Activated CD4-positive, alpha-beta memory T cell treated with anti-CD3 and anti-CD28 coated beads for 36 hours (primary cell): Measurements from ENCODE around the gene RSU1. TPM values are rescaled to one million over a fixed set of nuclear protein-coding genes. Genes with fewer than 3 reads are reported as not detected.

Source experiments
- CTCF ChIA-PET: fragments of 350-600 bp; sonication (Branson Sonifier 250); formaldehyde crosslinking; loops from one replicate; lab custom pipeline; 2021; ENCODE audit warnings: antibody characterized with exemption, inconsistent platforms; lab: Charles Lee
- POLR2A ChIA-PET: fragments of 350-600 bp; sonication (Branson Sonifier 250); formaldehyde crosslinking; loops from one replicate; lab custom pipeline; 2021; ENCODE audit warnings: antibody characterized with exemption; lab: Charles Lee
- DNase-seq: peaks from one replicate; pipeline ENCODE4 v3.0.0-alpha.2; 2020
- H3K27ac Mint-ChIP-seq: one replicate; pipeline ENCODE4 v1.8.0; 2021; ENCODE audit warnings: mixed read lengths
- H3K27me3 Mint-ChIP-seq: one replicate; pipeline ENCODE4 v1.8.0; 2021; ENCODE audit warnings: mixed read lengths
- H3K36me3 Mint-ChIP-seq: one replicate; pipeline ENCODE4 v1.8.0; 2021; ENCODE audit warnings: mixed read lengths
- H3K4me1 Mint-ChIP-seq: one replicate; pipeline ENCODE4 v1.8.0; 2021; ENCODE audit warnings: low read depth, mixed read lengths
- H3K4me3 Mint-ChIP-seq: one replicate; pipeline ENCODE4 v1.8.0; 2021; ENCODE audit warnings: mild to moderate bottlenecking, mixed read lengths
- H3K9me3 Mint-ChIP-seq: one replicate; pipeline ENCODE4 v1.8.0; 2021; ENCODE audit warnings: mixed read lengths
- intact Hi-C: fragments of 100-400 bp; cut with micrococcal nuclease; formaldehyde crosslinking; loops from one replicate; pipeline ENCODE4 v1.15.1; 2023
- total RNA-seq, 2 experiments: library from RNA; stranded (reverse); gene quantifications; one replicate each; pipeline ENCODE4 v1.2.3, GENCODE V29; 2021

The RSU1 gene
- total RNA-seq, 2 experiments from 2014 or later, result 60.6 to 61.9 TPM

DNA sequence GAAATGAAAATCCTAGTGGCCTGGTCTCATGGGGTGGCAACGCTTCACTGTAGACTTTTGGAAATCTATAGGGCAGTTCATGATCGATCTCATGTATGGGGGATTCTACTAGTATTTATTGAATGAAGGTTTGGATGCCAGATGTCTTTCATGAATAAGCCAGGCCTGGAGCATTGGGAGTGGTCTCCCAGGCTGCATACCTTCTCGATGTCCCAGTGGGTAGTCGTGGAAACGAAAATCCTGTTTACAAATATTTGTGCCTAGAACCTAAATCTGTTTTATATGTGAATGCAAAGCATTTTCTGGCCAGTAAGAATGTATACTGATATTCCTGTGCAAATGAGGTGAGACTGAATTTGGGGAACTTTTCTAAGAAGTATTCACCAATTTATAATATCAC is 190.5 kb downstream of the RSU1 start:
- CTCF ChIA-PET, result no interaction called here
- DNase-seq, result no peak
- H3K4me3 Mint-ChIP-seq, result no peak overlapping the region
- peaks cover 15% of the 10 kb centered on the region for H3K9me3 Mint-ChIP-seq
- intact Hi-C loops, result no loop called here
- peaks cover 37% of the 10 kb centered on the region for H3K36me3 Mint-ChIP-seq
- no peak overlapping the region for H3K27ac Mint-ChIP-seq
- H3K4me1 Mint-ChIP-seq, result no peaks in the 10 kb centered on the region
- H3K27me3 Mint-ChIP-seq, result no peaks in the 10 kb centered on the region
- POLR2A ChIA-PET, result no interaction called here

DNA sequence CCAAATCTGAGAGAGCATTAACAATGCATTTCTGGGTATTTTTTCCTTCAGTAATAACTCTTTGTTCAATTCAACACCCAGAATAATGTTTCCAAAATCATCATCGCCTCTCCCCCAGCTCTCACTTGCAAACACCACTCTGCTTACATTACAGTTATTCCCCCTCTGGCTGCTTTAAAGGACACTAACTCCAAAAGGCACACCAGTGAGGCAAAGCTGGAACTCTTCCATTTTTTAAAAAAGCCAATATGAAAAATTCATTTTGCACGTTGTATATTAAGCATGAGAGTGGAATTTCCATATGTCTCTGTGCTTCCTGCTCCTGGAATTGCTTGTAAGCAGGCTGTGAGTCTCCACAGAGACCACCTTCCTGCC is 204.3 kb downstream of the RSU1 start:
- Mint-ChIP-seq H3K36me3 (peaks cover 30% of the 10 kb centered on the region), H3K9me3 (peaks cover 26% of the 10 kb centered on the region), H3K4me1 (no peaks in the 10 kb centered on the region), H3K4me3 (no peak overlapping the region), H3K27ac (no peak overlapping the region), H3K27me3 (no peaks in the 10 kb centered on the region)
- intact Hi-C loops, result no loop called here
- ChIA-PET POLR2A (no interaction called here), CTCF (no interaction called here)
- no peak for DNase-seq

DNA sequence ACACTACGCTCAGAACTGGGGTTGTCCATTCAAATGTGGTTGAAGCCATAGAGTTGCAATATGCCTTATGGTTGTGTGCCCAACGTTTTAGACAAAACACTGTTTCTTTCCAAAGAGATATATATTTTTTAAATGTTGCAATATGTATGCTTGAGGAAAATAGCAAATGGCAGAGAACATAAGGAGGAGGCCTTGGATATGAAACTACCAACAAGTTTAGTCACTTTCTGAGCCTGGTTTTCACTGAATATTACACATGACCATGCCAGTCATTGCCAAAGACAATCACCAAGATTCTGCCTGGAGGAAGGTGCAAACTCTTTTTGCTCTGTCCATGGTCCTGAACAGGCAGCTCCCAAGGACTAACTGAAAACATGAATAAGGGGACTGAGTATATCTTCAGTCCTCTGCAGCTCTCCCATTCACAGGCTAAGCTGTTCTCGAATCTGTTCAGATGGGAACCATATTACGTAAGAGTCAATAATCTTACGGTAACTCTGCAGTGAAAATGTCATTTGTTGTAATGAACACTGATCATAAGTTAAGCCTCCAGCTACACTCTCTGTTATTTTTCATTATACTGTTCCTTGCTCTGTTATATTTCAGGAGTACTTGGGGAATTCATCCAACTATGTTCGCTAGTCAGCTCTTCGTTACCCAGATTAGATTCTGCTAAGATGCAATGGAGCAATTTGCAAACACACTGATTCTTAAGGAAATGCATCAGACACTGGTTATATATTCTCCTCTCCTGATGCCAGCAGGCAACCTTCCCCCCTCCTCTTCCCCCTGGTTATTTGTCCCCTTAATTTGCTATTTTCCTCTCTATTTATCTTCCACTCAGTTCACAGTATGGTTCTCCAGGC is 204.9 kb downstream of the RSU1 start:
- H3K9me3 Mint-ChIP-seq, result peaks cover 20% of the 10 kb centered on the region
- intact Hi-C loops, result no loop called here
- peaks cover 24% of the 10 kb centered on the region for H3K36me3 Mint-ChIP-seq
- ChIA-PET POLR2A (no interaction called here), CTCF (no interaction called here)
- H3K4me1 Mint-ChIP-seq, result no peaks in the 10 kb centered on the region
- H3K27me3 Mint-ChIP-seq, result no peaks in the 10 kb centered on the region
- no peak overlapping the region for H3K4me3 Mint-ChIP-seq
- H3K27ac Mint-ChIP-seq, result no peak overlapping the region
- peak; percentile 28 for DNase-seq

DNA sequence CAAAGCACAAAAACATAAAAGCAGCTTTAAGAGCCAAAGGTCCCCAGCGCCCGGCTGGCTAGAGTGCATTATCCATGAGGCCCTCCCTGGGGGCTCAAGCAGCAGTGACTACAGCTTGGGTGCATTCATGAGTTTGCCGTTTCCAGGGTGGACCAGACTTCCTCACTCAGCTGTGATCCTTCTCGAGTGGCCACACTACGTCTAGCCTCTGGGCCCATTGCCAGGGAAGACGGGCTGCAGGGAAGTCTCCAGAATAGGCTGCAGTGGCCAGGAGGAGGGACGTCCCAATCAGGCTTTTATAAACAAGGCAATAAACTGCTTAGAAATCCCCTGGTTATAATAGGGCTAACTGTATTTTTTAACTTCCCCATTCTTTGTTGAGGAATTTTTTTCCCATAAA is 206.2 kb downstream of the RSU1 start:
- no peak for DNase-seq
- peaks cover 7% of the 10 kb centered on the region for H3K9me3 Mint-ChIP-seq
- ChIA-PET POLR2A (no interaction called here), CTCF (no interaction called here)
- H3K27me3 Mint-ChIP-seq, result no peaks in the 10 kb centered on the region
- H3K4me3 Mint-ChIP-seq, result no peak overlapping the region
- no peak overlapping the region for H3K27ac Mint-ChIP-seq
- intact Hi-C loops, result no loop called here
- no peaks in the 10 kb centered on the region for H3K4me1 Mint-ChIP-seq
- peaks cover 13% of the 10 kb centered on the region for H3K36me3 Mint-ChIP-seq

DNA sequence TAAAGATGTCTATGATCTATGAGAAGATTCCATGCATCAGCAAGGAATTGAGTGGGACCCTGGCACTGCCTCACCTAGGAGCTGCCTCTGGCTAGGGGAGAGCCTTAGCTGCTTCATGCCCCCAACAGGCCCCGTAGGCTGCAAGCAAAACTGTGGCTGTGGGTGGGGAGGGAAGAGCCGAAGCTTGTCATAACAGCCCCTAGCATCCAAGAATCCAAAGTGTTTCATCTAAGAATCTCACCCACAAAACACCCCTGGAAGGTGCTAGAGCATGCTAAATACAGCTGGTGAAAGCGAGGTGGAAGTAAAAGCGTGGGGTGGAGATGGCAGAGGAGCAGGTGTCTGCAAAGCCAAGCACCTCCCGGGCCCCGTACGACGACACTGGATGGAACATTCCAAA is 208.0 kb downstream of the RSU1 start:
- Mint-ChIP-seq H3K27me3 (no peaks in the 10 kb centered on the region), H3K27ac (no peak overlapping the region), H3K4me3 (no peak overlapping the region), H3K36me3 (no peaks in the 10 kb centered on the region), H3K9me3 (no peaks in the 10 kb centered on the region), H3K4me1 (no peaks in the 10 kb centered on the region)
- DNase-seq, result no peak
- intact Hi-C loops, result no loop called here
- ChIA-PET CTCF (no interaction called here), POLR2A (no interaction called here)

DNA sequence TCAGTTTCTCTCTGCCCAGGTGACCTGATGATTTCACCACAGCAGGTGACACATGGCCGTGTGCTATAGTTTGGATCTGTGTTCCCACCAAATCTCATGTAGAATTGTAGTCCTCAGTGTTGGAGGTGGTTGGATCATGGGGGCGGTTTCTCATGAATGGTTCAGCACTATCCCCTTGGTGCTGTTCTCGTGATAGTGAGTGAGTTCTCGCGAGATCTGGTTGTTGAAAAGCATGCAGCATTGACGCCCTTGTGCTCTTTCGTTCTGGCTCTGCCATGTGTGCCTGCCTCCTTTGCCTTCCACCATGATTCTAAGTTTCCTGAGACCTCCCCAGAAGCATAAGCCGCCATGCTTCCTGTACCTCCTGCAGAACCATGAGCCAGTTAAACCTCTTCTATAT is 210.3 kb downstream of the RSU1 start:
- peaks cover 8% of the 10 kb centered on the region for H3K36me3 Mint-ChIP-seq
- POLR2A ChIA-PET, result no interaction called here
- no peak overlapping the region for H3K27ac Mint-ChIP-seq

DNA sequence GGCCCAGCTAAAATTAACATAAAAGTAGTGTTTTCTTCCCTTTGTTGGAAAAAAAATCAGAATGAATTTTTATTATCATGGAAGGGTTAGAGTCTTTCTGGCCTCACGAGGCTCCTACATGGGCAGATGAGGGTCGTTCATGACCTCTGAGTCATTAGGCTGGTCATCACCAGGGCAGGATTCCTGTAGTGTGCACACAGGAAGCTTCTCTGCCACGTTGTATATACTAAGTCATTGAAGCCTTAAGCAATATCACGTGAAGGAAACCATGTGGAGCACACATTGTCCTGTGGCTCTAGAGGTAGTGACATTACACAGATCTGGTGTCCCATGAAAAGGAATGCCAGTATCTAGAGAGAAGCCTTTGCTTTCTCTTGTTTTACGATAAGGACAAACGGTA is 210.8 kb downstream of the RSU1 start:
- CTCF ChIA-PET, result no interaction called here
- no peaks in the 10 kb centered on the region for H3K27me3 Mint-ChIP-seq
- intact Hi-C loops, result no loop called here
- H3K4me3 Mint-ChIP-seq, result no peak overlapping the region
- no peaks in the 10 kb centered on the region for H3K4me1 Mint-ChIP-seq
- DNase-seq, result no peak
- H3K9me3 Mint-ChIP-seq, result no peaks in the 10 kb centered on the region
- peaks cover 8% of the 10 kb centered on the region for H3K36me3 Mint-ChIP-seq
- POLR2A ChIA-PET, result no interaction called here
- H3K27ac Mint-ChIP-seq, result no peak overlapping the region

More for the DNA sequence above, 210.3 kb downstream of the RSU1 start:
- intact Hi-C loops, result no loop called here
- CTCF ChIA-PET, result no interaction called here
- no peak for DNase-seq
- H3K4me3 Mint-ChIP-seq, result no peak overlapping the region
- H3K4me1 Mint-ChIP-seq, result no peaks in the 10 kb centered on the region
- H3K27me3 Mint-ChIP-seq, result no peaks in the 10 kb centered on the region
- H3K9me3 Mint-ChIP-seq, result no peaks in the 10 kb centered on the region

DNA sequence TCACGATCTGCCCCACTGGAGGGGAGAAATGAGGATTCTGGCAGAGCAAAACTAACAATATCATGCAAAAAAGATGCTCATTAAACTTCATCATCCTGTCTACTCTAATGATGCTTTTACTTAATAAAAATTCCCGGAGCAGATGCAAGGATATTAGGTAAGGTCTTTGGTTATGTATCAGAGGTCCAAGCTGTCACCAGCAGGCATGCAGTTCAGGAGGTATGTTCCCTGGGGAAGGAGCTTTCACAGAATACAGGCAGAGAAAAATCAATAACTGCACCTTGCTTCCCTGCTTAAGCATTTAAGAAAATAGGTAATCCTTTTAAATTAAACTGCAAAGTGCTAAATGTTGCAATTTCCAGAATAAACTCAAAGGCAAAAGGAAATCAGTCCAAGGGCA is 213.9 kb downstream of the RSU1 start:
- H3K9me3 Mint-ChIP-seq, result no peaks in the 10 kb centered on the region
- DNase-seq, result no peak
- no peaks in the 10 kb centered on the region for H3K27me3 Mint-ChIP-seq
- H3K36me3 Mint-ChIP-seq, result peaks cover 15% of the 10 kb centered on the region
- CTCF ChIA-PET, result interaction anchor here (0.8 kb wide), 1 partner anchor 856 kb away, joined by 3 read pairs; no protein-coding TSS in a partner anchor
- no peak overlapping the region for H3K27ac Mint-ChIP-seq
- POLR2A ChIA-PET, result no interaction called here
- H3K4me3 Mint-ChIP-seq, result no peak overlapping the region
- intact Hi-C loops, result no loop called here
- H3K4me1 Mint-ChIP-seq, result no peaks in the 10 kb centered on the region

DNA sequence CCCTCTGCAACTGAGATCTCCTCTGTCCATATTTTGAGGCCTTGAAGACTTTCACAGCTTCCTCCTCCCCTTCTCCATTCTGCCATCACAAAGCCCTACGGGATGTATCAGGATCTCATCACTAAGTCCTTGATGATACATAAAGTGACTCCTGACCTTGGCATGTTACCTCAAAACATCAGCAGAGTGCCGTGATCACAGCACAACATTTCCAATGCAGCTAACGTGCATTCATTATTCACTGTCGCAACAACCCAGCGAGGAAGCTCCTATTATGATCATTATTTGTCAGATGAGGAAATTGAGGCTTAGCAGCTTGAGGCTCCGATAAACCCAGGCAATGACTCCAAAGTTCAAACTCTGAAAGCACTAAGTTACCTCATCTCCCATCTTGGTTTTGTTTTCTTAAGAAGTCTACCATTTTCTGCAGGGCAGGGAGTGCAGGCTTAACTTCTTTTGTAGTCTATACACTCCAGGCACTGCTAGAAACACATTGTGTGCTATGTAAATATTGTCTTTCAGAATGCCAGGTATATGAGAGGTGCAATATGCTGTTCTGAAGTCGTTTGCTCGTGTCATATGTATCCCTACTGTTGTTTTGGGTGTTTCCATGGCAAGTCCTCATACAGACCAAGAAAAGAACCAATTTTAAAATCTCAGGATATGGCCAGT is 215.0 kb downstream of the RSU1 start:
- ChIA-PET POLR2A (no interaction called here), CTCF (no interaction called here)
- intact Hi-C loops, result no loop called here
- no peaks in the 10 kb centered on the region for H3K9me3 Mint-ChIP-seq
- H3K4me3 Mint-ChIP-seq, result no peak overlapping the region
- no peaks in the 10 kb centered on the region for H3K4me1 Mint-ChIP-seq
- no peak overlapping the region for H3K27ac Mint-ChIP-seq
- no peaks in the 10 kb centered on the region for H3K27me3 Mint-ChIP-seq
- H3K36me3 Mint-ChIP-seq, result peaks cover 20% of the 10 kb centered on the region
- no peak for DNase-seq

DNA sequence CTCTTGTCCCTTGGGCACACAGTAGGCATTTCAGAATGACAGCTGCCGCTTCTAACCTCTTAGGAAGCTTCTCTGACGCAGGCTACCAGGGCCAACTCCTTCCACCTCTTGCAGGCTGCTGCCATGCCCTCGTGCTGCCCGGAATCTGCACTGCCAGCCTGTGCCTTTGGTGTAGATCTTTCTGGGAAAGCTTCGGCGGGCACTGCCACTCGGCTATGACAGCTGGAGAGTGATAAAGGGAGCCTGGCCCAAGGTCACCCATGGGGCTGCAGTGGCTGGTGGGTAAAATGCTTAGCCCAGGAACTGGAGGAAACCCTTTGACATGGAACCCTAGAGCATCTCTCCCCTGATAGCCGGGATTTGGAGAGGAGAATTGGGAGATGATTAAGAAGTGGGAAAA is 217.6 kb downstream of the RSU1 start:
- H3K27me3 Mint-ChIP-seq, result no peaks in the 10 kb centered on the region
- ChIA-PET POLR2A (no interaction called here), CTCF (no interaction called here)
- no peaks in the 10 kb centered on the region for H3K9me3 Mint-ChIP-seq
- H3K4me3 Mint-ChIP-seq, result no peak overlapping the region
- no peak overlapping the region for H3K27ac Mint-ChIP-seq
- no peak for DNase-seq
- no peaks in the 10 kb centered on the region for H3K4me1 Mint-ChIP-seq
- peaks cover 30% of the 10 kb centered on the region for H3K36me3 Mint-ChIP-seq
- intact Hi-C loops, result no loop called here

DNA sequence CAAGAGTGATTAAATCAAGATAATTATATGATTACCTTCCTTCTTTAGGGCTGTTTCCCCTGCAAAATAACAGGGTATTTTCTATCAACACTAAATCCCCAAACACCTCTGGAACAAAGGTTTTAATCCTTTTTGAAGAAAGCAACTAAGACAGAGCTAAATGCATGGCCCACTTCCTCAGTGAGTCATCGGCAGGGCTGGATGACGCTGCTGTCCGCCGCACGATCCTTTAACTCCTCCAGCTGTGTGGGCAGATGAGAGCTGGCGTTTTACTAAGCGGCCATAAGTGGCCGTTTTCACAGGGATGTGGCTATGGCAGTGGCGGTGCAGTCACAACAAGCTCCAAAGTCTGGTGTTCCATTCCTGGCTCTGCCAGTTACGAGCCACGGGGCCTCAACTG is 219.6 kb downstream of the RSU1 start:
- CTCF ChIA-PET, result no interaction called here
- Mint-ChIP-seq H3K36me3 (peaks cover 41% of the 10 kb centered on the region), H3K27ac (no peak overlapping the region)

DNA sequence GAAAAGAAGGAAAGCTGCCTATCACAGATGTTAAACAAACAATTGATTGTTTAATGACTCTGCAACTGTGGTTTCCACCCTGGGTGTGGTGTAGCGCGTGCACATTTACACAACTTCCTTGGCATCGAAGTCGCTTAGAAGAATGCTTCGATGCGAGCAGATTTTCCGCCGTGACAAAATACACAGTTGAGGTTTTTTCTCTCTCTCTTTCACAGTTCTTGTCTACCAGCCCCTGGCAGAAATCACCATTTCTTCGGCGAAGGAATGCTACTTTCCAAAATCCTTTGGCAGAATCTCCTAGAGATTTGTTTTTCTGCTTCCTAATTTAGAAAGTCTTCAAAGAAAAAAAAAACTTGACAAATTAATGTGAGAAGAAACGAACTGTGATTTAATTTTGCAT is 224.8 kb downstream of the RSU1 start:
- Mint-ChIP-seq H3K9me3 (no peaks in the 10 kb centered on the region), H3K4me1 (no peaks in the 10 kb centered on the region), H3K27ac (no peak overlapping the region), H3K27me3 (no peaks in the 10 kb centered on the region), H3K36me3 (peaks cover 42% of the 10 kb centered on the region), H3K4me3 (no peak overlapping the region)
- ChIA-PET CTCF (no interaction called here), POLR2A (no interaction called here)
- intact Hi-C loops, result no loop called here
- DNase-seq, result no peak

More for the DNA sequence above, 219.6 kb downstream of the RSU1 start:
- POLR2A ChIA-PET, result no interaction called here
- no peaks in the 10 kb centered on the region for H3K4me1 Mint-ChIP-seq
- DNase-seq, result no peak
- no peaks in the 10 kb centered on the region for H3K27me3 Mint-ChIP-seq
- no peaks in the 10 kb centered on the region for H3K9me3 Mint-ChIP-seq
- intact Hi-C loops, result no loop called here
- no peak overlapping the region for H3K4me3 Mint-ChIP-seq
